Measurements from ENCODE around the gene SEC22A. TPM values are rescaled to one million over a fixed set of nuclear protein-coding genes. Genes with fewer than 3 reads are reported as not detected.
"Not testable (repeated sequence)": the region's sequence is repeated elsewhere in the genome, so short reads cannot be mapped to it uniquely, and the experiment has no call there.

The SEC22A gene
- total and polyA plus RNA-seq, 2 experiments from 2014 or later, result 16.0 to 21.9 TPM

DNA sequence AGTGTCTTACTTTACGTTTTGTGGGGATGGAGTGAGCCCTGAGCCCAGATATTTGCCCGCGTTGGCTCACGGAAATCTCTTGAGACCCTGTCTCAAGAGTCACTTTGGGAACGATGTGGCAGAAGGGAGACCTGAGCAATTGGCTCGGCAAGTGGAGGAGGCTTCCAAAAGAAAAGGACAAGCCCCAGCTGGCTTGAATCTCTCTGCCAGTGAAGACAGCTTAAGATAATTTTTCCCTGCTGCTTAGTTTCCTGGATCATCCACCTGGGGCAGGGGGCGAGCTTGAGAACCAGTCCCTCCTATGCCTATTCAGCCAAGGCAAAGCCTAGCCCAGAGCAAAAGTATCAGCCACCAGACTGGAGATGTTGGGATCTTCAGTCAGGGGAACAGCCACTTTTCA, 708 bp downstream of the SEC22A start:
- 2% methylated on average over 7 of the region's 7 CpGs for WGBS (ENCODE audit: low lambda C conversion rate, missing lambda C conversion rate)
- Histone ChIP-seq H2AFZ (peak overlapping the region; percentile 96), H3K36me3 (replicated peaks; ENCODE audit: insufficient read depth, low read depth) (no peaks in the 10 kb centered on the region), H3K4me3 (peak overlapping the region; percentile 89), H3K27ac (peak overlapping the region; percentile 97), H3K27me3 (no peaks in the 10 kb centered on the region), H3K9me3 (ENCODE audit: low read depth) (peaks cover 3% of the 10 kb centered on the region), H3K9me2 (replicated peaks; ENCODE audit: insufficient read depth) (no peaks in the 10 kb centered on the region), H4K20me1 (ENCODE audit: insufficient read depth, poor library complexity, severe bottlenecking) (no peaks in the 10 kb centered on the region), H3K4me1 (ENCODE audit: insufficient read depth) (no peaks in the 10 kb centered on the region), H3K79me2 (peaks cover 33% of the 10 kb centered on the region), H3K4me2 (peak overlapping the region; percentile 92)
- peak; percentile 32 for DNase-seq (ENCODE audit: low spot score)
- TF ChIP-seq, protein P1, sequence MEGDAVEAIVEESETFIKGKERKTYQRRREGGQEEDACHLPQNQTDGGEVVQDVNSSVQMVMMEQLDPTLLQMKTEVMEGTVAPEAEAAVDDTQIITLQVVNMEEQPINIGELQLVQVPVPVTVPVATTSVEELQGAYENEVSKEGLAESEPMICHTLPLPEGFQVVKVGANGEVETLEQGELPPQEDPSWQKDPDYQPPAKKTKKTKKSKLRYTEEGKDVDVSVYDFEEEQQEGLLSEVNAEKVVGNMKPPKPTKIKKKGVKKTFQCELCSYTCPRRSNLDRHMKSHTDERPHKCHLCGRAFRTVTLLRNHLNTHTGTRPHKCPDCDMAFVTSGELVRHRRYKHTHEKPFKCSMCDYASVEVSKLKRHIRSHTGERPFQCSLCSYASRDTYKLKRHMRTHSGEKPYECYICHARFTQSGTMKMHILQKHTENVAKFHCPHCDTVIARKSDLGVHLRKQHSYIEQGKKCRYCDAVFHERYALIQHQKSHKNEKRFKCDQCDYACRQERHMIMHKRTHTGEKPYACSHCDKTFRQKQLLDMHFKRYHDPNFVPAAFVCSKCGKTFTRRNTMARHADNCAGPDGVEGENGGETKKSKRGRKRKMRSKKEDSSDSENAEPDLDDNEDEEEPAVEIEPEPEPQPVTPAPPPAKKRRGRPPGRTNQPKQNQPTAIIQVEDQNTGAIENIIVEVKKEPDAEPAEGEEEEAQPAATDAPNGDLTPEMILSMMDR (IDR thresholded peaks at IDR 0.05; ENCODE audit: poor library complexity), result no peak
- TF ChIP-seq EZH2phosphoT487 (IDR thresholded peaks at IDR 0.05; ENCODE audit: low read depth, severe bottlenecking, unreplicated experiment), result no peak
- no peak for TF ChIP-seq EZH2 (IDR thresholded peaks at IDR 0.05; ENCODE audit: borderline replicate concordance)

DNA sequence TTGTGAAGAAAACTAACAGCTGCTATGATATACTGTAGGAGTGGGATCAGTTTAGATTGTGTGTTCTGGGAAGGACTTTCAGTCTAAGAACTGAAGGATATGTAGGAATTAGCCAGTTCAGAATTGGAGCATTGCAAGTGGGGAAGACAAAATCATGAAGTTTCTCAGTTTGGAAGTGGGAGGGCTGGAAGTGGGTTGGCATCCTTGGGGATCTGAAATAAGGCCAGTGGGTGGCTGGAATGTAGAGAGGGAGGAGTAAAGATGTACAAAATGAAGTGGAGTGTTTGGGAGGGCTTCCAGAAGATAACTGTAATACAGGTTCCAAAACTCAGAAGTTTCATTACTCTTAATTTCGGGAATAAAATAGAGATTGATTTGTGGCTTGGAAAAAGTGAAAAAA, 17.2 kb downstream of the SEC22A start:
- TF ChIP-seq EZH2phosphoT487 (IDR thresholded peaks at IDR 0.05; ENCODE audit: low read depth, severe bottlenecking, unreplicated experiment) (no peak), EZH2 (IDR thresholded peaks at IDR 0.05; ENCODE audit: borderline replicate concordance) (no peak)
- TF ChIP-seq, protein P1 (IDR thresholded peaks at IDR 0.05; ENCODE audit: poor library complexity), result no peak
- Histone ChIP-seq H3K9me2 (replicated peaks; ENCODE audit: insufficient read depth) (no peaks in the 10 kb centered on the region), H2AFZ (no peak overlapping the region), H3K4me3 (no peak overlapping the region), H3K9me3 (ENCODE audit: low read depth) (no peaks in the 10 kb centered on the region), H4K20me1 (ENCODE audit: insufficient read depth, poor library complexity, severe bottlenecking) (no peaks in the 10 kb centered on the region), H3K27me3 (no peaks in the 10 kb centered on the region), H3K4me1 (ENCODE audit: insufficient read depth) (no peaks in the 10 kb centered on the region), H3K79me2 (peaks cover 3% of the 10 kb centered on the region), H3K4me2 (no peak overlapping the region), H3K36me3 (replicated peaks; ENCODE audit: insufficient read depth, low read depth) (no peaks in the 10 kb centered on the region), H3K27ac (no peak overlapping the region)
- no peak for DNase-seq (ENCODE audit: low spot score)
- 97% methylated on average over 1 of the region's 1 CpG for WGBS (ENCODE audit: low lambda C conversion rate, missing lambda C conversion rate)

DNA sequence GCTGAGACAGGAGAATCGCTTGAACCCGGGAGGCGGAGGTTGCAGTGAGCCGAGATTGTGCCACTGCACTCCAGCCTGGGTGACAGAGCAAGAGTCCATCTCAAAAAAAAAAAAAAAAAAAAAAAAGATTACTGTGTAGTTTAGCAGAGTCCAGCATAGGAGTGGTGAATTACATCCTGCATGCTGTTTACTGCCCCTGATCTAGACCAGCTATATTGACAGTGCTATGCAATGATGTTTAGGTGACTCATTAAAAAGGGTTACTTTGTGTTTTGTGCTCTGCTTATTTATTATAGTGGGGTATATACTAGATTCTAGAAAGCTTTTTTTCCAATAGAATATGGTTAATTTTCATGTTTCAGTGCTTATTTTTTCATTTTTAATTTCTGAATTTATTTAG, 19.6 kb downstream of the SEC22A start:
- not testable (repeated sequence) for H3K79me2 ChIP-seq; H2AFZ ChIP-seq; H3K9me3 ChIP-seq (ENCODE audit: low read depth); DNase-seq (ENCODE audit: low spot score); H3K36me3 ChIP-seq (replicated peaks; ENCODE audit: insufficient read depth, low read depth); H3K9me2 ChIP-seq (replicated peaks; ENCODE audit: insufficient read depth); H3K4me2 ChIP-seq; H3K4me3 ChIP-seq; H4K20me1 ChIP-seq (ENCODE audit: insufficient read depth, poor library complexity, severe bottlenecking); H3K27ac ChIP-seq; H3K4me1 ChIP-seq (ENCODE audit: insufficient read depth); H3K27me3 ChIP-seq
- 100% methylated on average over 4 of the region's 4 CpGs for WGBS (ENCODE audit: low lambda C conversion rate, missing lambda C conversion rate)

DNA sequence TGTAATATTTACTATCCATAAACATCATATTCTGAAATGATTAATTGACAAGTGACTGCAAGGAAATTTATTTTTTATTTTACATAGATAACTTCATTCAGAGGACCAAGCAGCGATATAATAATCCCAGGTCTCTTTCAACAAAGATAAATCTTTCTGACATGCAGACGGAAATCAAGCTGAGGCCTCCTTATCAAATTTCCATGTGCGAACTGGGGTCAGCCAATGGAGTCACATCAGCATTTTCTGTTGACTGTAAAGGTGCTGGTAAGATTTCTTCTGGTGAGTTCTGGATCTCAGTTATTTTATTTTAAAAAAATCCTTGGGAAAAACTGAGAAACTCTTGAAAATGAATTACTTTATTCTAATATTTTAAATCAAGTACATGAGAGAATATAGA, 23.3 kb downstream of the SEC22A start:
- DNase-seq (ENCODE audit: low spot score), result no peak
- TF ChIP-seq, protein P1 (IDR thresholded peaks at IDR 0.05; ENCODE audit: poor library complexity), result no peak
- TF ChIP-seq EZH2phosphoT487 (IDR thresholded peaks at IDR 0.05; ENCODE audit: low read depth, severe bottlenecking, unreplicated experiment) (no peak), EZH2 (IDR thresholded peaks at IDR 0.05; ENCODE audit: borderline replicate concordance) (no peak)
- H3K4me1 ChIP-seq (ENCODE audit: insufficient read depth), result no peaks in the 10 kb centered on the region
- H3K79me2 ChIP-seq, result no peaks in the 10 kb centered on the region
- H3K4me3 ChIP-seq, result no peak overlapping the region
- no peak overlapping the region for H3K4me2 ChIP-seq
- no peak overlapping the region for H3K27ac ChIP-seq
- no peaks in the 10 kb centered on the region for H4K20me1 ChIP-seq (ENCODE audit: insufficient read depth, poor library complexity, severe bottlenecking)
- no peaks in the 10 kb centered on the region for H3K9me2 ChIP-seq (replicated peaks; ENCODE audit: insufficient read depth)
- peaks cover 11% of the 10 kb centered on the region for H3K9me3 ChIP-seq (ENCODE audit: low read depth)
- H3K36me3 ChIP-seq (replicated peaks; ENCODE audit: insufficient read depth, low read depth), result peaks cover 6% of the 10 kb centered on the region
- 89% methylated on average over 3 of the region's 3 CpGs for WGBS (ENCODE audit: low lambda C conversion rate, missing lambda C conversion rate)
- H3K27me3 ChIP-seq, result no peaks in the 10 kb centered on the region
- H2AFZ ChIP-seq, result no peak overlapping the region

All from hepatocyte (in vitro differentiated cells).